Measurements from ENCODE around the gene WDFY4. TPM values are rescaled to one million over a fixed set of nuclear protein-coding genes. Genes with fewer than 3 reads are reported as not detected.

WDFY4 gene
- total and polyA plus RNA-seq, 2 of the 4 experiments (the other 2 are of a cell fraction): not detected

- ATAC-seq (ENCODE audit: low read depth) (no peak), DNase-seq (no peak)
- Histone ChIP-seq H3K4ac (ENCODE audit: low read depth, low read length) (no peak overlapping the region), H3K9me1 (ENCODE audit: insufficient read depth, low read length) (no peaks in the 10 kb centered on the region), H2BK15ac (ENCODE audit: low read depth, low read length) (no peak overlapping the region), H3K18ac (ENCODE audit: low read depth, low read length) (no peak overlapping the region), H2AFZ (replicated peaks; ENCODE audit: low read length, poor library complexity) (no peak overlapping the region), H3K9ac (ENCODE audit: low read depth, low read length) (no peak overlapping the region), H4K20me1 (ENCODE audit: insufficient read depth, low read length) (no peaks in the 10 kb centered on the region), H3K79me1 (ENCODE audit: low read depth in 1 of 2, low read length in 2 of 2) (no peaks in the 10 kb centered on the region), H3K27me3 (ENCODE audit: control insufficient read depth, insufficient read depth, low read length) (peaks cover 30% of the 10 kb centered on the region), H3K23ac (ENCODE audit: low read depth, low read length) (no peak overlapping the region), H3K27ac (ENCODE audit: insufficient read depth, low read length) (no peak overlapping the region), H2BK120ac (ENCODE audit: low read depth, low read length) (no peak overlapping the region), H2BK20ac (ENCODE audit: low read depth, low read length) (no peak overlapping the region), H2AK9ac (replicated peaks; ENCODE audit: low read depth, low read length, poor library complexity) (no peak overlapping the region), H2BK5ac (ENCODE audit: low read depth, low read length, poor library complexity, severe bottlenecking) (no peak overlapping the region), H3K4me3 (ENCODE audit: insufficient read depth, low read depth, low read length) (no peak overlapping the region), H4K5ac (ENCODE audit: low read depth, low read length) (no peak overlapping the region), H2AK5ac (ENCODE audit: low read depth, low read length) (no peak overlapping the region), H3K36me3 (ENCODE audit: control insufficient read depth, insufficient read depth, low read length) (no peaks in the 10 kb centered on the region), H3K14ac (replicated peaks; ENCODE audit: low read depth, low read length) (no peak overlapping the region), H3K9me3 (ENCODE audit: control insufficient read depth, insufficient read depth, low read length) (no peaks in the 10 kb centered on the region), H3K56ac (ENCODE audit: extremely low read depth, insufficient read depth, low read length) (no peak overlapping the region), H3K4me2 (ENCODE audit: low read depth, low read length) (no peak overlapping the region), H4K91ac (ENCODE audit: insufficient read depth, low read depth, low read length) (no peak overlapping the region), H3K4me1 (ENCODE audit: control insufficient read depth, insufficient read depth, low read length) (no peaks in the 10 kb centered on the region), H4K8ac (ENCODE audit: low read depth in 2 of 2, low read length in 2 of 2) (no peak overlapping the region)
- in situ Hi-C loops (cut with MboI; ENCODE audit: low sequenced_read_pairs) (no loop called here), dilution Hi-C loops (cut with HindIII; ENCODE audit: low sequenced_read_pairs, unreplicated experiment) (no loop called here), intact Hi-C loops (cut with micrococcal nuclease) (no loop called here)
- TF ChIP-seq MXI1 (IDR thresholded peaks at IDR 0.05; ENCODE audit: borderline replicate concordance, low read depth, low read length) (no peak), POLR2A (IDR thresholded peaks at IDR 0.05; ENCODE audit: low read depth, low read length) (no peak), RFX5 (IDR thresholded peaks at IDR 0.05; ENCODE audit: low read depth, low read length) (no peak), SMC3 (IDR thresholded peaks at IDR 0.05; ENCODE audit: low read depth, low read length) (no peak), NFE2L2 (IDR thresholded peaks at IDR 0.05; ENCODE audit: low read depth, low read length) (no peak), RAD21 (IDR thresholded peaks at IDR 0.05; ENCODE audit: low read length) (no peak), ELK1 (IDR thresholded peaks at IDR 0.05; ENCODE audit: borderline replicate concordance, low read depth, low read length) (no peak), USF2 (IDR thresholded peaks at IDR 0.05; ENCODE audit: low read depth, low read length) (no peak)
- ChIA-PET POLR2A (ENCODE audit: unreplicated experiment) (no interaction called here), CTCF (no interaction called here)
- no CpG with 5 or more reads among the region's 2 CpGs for WGBS, 2 experiments (ENCODE audit: extremely low coverage in 2 of 2, insufficient read length in 1 of 2)
- no TSS peak for BruUV-seq (replicated peaks)
These were observed 22.8 kb downstream of the WDFY4 start for GRCh38 chr10:48707472-48707871.

All from IMR-90 (cell line).